Nephron progenitor cell (in vitro differentiated cells): ENCODE results near the gene SSX2IP.

Experiments
- DNase-seq: peaks from one replicate; pipeline ENCODE4 v3.0.0; 2021
- H3K27ac Mint-ChIP-seq: 2 replicates; pipeline ENCODE4 v1.8.0; 2021; ENCODE audit warnings: mild to moderate bottlenecking, moderate library complexity, mixed read lengths
- H3K27me3 Mint-ChIP-seq: 2 replicates; pipeline ENCODE4 v1.8.0; 2021; ENCODE audit warnings: mild to moderate bottlenecking, low read depth, mixed read lengths; ENCODE audit not compliant: poor library complexity
- H3K36me3 Mint-ChIP-seq: 2 replicates; pipeline ENCODE4 v1.8.0; 2021; ENCODE audit warnings: low read depth, mixed read lengths
- H3K4me1 Mint-ChIP-seq: 2 replicates; pipeline ENCODE4 v1.8.0; 2021; ENCODE audit warnings: mixed read lengths
- H3K4me3 Mint-ChIP-seq: 2 replicates; pipeline ENCODE4 v1.8.0; 2021; ENCODE audit warnings: mild to moderate bottlenecking, moderate library complexity, mixed read lengths
- H3K9me3 Mint-ChIP-seq: 2 replicates; pipeline ENCODE4 v1.8.0; 2021; ENCODE audit warnings: mild to moderate bottlenecking, moderate library complexity, mixed read lengths
- TF ChIP-seq, protein P1 (sequence below): fragments of 200-600 bp; sonication (generic); IDR thresholded peaks from 2 replicates; pipeline ENCODE4 v1.5.0; 2021; ENCODE audit warnings: antibody characterized with exemption

SSX2IP gene

DNA sequence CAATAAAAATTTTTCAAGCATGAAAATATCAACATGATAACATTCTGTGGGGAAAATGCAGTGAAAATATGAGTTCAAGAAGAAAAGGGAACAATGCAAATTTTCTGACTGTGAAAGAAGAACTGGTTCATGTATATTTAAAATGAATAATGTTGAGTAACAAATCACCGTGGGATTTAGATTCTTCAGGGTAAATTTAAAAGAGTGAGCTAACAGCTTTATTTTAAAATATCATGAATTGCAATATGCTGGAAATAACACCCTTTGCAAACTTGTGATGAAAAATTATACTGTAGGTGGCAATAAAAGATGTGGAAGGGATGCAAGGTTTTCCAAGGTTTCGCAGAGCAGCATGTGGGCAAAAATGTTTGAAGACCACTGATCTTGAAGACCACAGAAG is 13.2 kb upstream of the SSX2IP start:
- H3K4me3 Mint-ChIP-seq: no peak overlapping the region
- TF ChIP-seq, protein P1, sequence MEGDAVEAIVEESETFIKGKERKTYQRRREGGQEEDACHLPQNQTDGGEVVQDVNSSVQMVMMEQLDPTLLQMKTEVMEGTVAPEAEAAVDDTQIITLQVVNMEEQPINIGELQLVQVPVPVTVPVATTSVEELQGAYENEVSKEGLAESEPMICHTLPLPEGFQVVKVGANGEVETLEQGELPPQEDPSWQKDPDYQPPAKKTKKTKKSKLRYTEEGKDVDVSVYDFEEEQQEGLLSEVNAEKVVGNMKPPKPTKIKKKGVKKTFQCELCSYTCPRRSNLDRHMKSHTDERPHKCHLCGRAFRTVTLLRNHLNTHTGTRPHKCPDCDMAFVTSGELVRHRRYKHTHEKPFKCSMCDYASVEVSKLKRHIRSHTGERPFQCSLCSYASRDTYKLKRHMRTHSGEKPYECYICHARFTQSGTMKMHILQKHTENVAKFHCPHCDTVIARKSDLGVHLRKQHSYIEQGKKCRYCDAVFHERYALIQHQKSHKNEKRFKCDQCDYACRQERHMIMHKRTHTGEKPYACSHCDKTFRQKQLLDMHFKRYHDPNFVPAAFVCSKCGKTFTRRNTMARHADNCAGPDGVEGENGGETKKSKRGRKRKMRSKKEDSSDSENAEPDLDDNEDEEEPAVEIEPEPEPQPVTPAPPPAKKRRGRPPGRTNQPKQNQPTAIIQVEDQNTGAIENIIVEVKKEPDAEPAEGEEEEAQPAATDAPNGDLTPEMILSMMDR: no peak
- no peaks in the 10 kb centered on the region for H3K36me3 Mint-ChIP-seq
- H3K27ac Mint-ChIP-seq: no peak overlapping the region
- H3K27me3 Mint-ChIP-seq: no peaks in the 10 kb centered on the region
- peaks cover 5% of the 10 kb centered on the region for H3K4me1 Mint-ChIP-seq
- no peaks in the 10 kb centered on the region for H3K9me3 Mint-ChIP-seq
- DNase-seq: no peak

DNA sequence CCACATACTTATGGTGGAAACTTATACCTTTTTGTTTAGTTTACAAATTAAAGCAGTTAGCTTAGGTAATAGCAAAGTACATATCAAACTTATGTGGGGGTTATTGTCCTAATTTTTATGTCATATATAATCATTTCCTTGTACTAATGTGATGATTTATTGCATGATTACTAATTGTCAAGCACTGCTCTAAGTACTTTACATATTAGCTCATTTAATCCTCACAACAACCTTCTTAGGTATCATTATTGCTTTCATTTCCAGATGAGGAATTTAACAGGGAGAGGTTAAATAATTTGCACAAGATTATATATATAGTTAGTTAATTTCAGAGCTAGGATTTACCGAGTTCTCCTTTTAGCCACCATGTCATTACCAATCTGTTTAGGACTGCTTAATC is 11.9 kb upstream of the SSX2IP start:
- H3K9me3 Mint-ChIP-seq: no peaks in the 10 kb centered on the region
- no peak overlapping the region for H3K27ac Mint-ChIP-seq
- peaks cover 5% of the 10 kb centered on the region for H3K4me1 Mint-ChIP-seq
- no peaks in the 10 kb centered on the region for H3K36me3 Mint-ChIP-seq
- no peak for DNase-seq
- H3K4me3 Mint-ChIP-seq: no peak overlapping the region
- TF ChIP-seq, protein P1: no peak
- H3K27me3 Mint-ChIP-seq: peaks cover 6% of the 10 kb centered on the region

DNA sequence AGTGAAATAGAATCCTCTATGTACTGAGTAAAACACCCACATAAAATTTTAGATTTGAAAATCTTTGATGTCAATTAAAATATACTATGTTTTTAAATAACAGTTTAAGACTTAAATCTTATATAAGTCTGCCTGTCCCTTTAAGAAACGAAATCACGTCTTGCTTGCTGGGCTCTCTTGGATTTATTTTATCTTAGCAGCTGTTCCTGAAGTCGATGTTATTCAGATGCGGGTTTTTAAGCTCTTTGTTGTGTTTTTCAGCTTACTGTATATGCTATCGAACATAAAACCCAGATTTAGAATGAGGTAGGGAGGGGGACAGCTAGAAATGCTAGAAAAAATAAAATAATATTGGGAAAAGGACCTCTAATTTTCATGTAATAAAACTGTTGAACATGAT is 11.1 kb upstream of the SSX2IP start:
- Mint-ChIP-seq H3K36me3 (no peaks in the 10 kb centered on the region), H3K4me1 (peaks cover 5% of the 10 kb centered on the region), H3K27me3 (peaks cover 6% of the 10 kb centered on the region), H3K4me3 (no peak overlapping the region), H3K27ac (no peak overlapping the region), H3K9me3 (no peaks in the 10 kb centered on the region)
- TF ChIP-seq, protein P1: no peak
- no peak for DNase-seq

DNA sequence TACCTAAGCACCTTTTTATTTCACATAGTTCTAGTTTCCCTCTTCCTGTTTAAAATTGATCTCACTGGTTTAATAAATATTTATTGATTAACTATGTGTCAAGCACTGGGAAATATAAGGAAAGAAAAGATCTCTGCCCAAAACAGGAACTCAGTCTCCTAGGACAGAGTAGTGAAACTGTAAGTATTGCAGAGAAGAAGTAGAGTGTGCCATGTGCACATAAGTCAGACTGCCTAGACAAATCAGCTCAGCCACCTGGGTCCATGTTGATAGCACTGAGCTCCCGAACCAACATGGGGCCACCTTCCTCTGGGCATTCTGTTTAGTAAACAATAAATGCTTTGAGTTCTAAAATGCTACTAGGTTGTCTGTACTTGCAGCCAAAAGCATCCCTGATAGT is 9.8 kb upstream of the SSX2IP start:
- no peak overlapping the region for H3K27ac Mint-ChIP-seq
- no peaks in the 10 kb centered on the region for H3K9me3 Mint-ChIP-seq
- H3K36me3 Mint-ChIP-seq: no peaks in the 10 kb centered on the region
- no peak for DNase-seq
- TF ChIP-seq, protein P1: no peak
- H3K27me3 Mint-ChIP-seq: peaks cover 7% of the 10 kb centered on the region
- peaks cover 5% of the 10 kb centered on the region for H3K4me1 Mint-ChIP-seq
- H3K4me3 Mint-ChIP-seq: no peak overlapping the region

DNA sequence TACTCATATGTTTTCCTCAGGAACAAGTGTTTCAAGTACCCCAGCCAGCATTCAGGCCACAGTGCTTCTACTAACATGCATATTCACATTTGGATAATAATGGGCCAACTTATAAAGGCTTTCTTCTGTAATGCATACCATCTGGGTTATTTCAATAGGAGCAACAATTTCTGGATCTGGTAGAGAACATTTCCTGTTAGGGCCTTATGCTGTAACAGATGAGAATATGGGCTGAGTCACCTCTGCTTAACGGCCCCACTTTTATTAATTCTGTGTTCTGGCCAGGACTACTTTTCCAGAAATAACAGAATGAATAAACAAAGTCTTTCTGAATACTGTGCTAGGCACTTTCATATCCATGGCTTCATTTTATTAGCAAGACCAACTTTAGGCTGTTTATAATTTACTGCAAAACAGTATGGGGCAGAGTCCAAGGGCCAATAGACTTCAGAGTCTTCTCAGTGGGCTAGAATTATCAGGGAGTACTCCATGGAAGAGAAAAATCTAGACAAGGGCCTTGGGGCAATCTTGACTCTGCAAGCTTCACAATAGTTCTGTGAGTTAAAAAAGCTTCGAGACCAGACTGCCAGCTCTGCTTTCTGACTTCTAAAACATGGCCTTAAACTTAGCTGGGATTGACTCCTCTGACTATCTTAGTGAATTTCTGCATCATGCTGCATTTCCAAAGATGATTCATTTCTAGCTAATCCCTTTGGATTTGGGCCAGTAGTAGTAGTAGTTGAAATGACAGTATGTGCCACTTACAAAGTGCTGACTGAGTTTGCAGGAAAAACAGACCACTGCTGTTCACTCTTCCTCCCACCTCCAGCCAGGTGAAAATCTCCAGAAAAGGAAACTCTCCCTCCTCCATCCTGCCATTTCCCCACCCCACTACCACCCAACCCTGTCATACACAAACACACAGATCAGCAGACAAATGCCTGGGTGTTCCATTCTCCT is 8.2 kb upstream of the SSX2IP start:
- Mint-ChIP-seq H3K27ac (no peak overlapping the region), H3K4me3 (no peak overlapping the region), H3K27me3 (peaks cover 9% of the 10 kb centered on the region), H3K9me3 (peaks cover 9% of the 10 kb centered on the region), H3K4me1 (peaks cover 5% of the 10 kb centered on the region), H3K36me3 (no peaks in the 10 kb centered on the region)
- TF ChIP-seq, protein P1: no peak
- no peak for DNase-seq

DNA sequence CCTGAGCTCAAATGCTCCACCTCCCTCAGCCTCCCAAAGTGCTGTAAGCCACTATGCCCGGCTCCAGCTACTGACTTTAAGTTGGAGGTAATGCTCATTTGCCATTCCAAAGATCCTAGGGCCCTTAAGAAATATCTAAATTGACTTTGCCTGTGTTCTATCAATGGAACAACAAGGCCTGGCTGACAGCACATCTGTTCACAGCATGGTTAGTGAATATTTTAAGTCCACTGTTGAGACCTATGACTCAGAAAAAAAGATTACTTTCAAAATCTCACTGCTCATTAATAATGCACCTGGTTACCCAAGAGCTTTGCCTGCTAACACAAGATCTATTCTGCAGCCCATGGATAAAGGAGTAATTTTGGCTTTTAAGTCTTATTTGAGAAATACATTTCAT is 3.5 kb upstream of the SSX2IP start:
- Mint-ChIP-seq H3K9me3 (peaks cover 17% of the 10 kb centered on the region), H3K36me3 (no peaks in the 10 kb centered on the region), H3K4me3 (no peak overlapping the region), H3K27me3 (peaks cover 17% of the 10 kb centered on the region), H3K27ac (no peak overlapping the region), H3K4me1 (peaks cover 21% of the 10 kb centered on the region)
- no peak for DNase-seq
- TF ChIP-seq, protein P1: no peak
